BLaER1 treated with 17β-estradiol and CSF1 and Interleukin-3, amounts not matched to agents 10 nM and 100 nM (cell line): ENCODE data around the gene COX6A2.
A peak's percentile ranks its signal among the peaks of the same experiment; 100 is the strongest.

Experiments
- H3K27ac ChIP-seq, 11 experiments: shearing (Covaris generic); formaldehyde crosslinking; 2 replicates each; pipeline ENCODE4 v1.8.1; 2022
- H3K27me3 ChIP-seq, 11 experiments: shearing (Covaris generic); formaldehyde crosslinking; 2 replicates each; pipeline ENCODE4 v1.8.1; 2022
- H3K36me3 ChIP-seq, 11 experiments: shearing (Covaris generic); formaldehyde crosslinking; 2 replicates each; pipeline ENCODE4 v1.8.1; 2022
- H3K4me1 ChIP-seq, 10 experiments: shearing (Covaris generic); formaldehyde crosslinking; 2 replicates each; pipeline ENCODE4 v1.8.1; 2022
- H3K4me2 ChIP-seq, 11 experiments: shearing (Covaris generic); formaldehyde crosslinking; 2 replicates each; pipeline ENCODE4 v1.8.1; 2022
- H3K4me3 ChIP-seq, 10 experiments: shearing (Covaris generic); formaldehyde crosslinking; 2 replicates each; pipeline ENCODE4 v1.8.1; 2022
- H3K9ac ChIP-seq, 11 experiments: shearing (Covaris generic); formaldehyde crosslinking; 2 replicates each; pipeline ENCODE4 v1.8.1; 2022
- H3K9me3 ChIP-seq, 11 experiments: shearing (Covaris generic); formaldehyde crosslinking; replicated peaks in 1 of 11; 2 replicates each; pipeline ENCODE4 v1.8.1; 2022
- H4K20me1 ChIP-seq, 11 experiments: shearing (Covaris generic); formaldehyde crosslinking; 2 replicates each; pipeline ENCODE4 v1.8.1; 2022
- Cebpa-rat ChIP-seq, 11 experiments: shearing (Covaris generic); IDR thresholded peaks; 2 replicates each; pipeline ENCODE4 v1.8.1; 2022

COX6A2 gene

GRCh38 chr16:31385680-31386079 lies 42.5 kb downstream of the COX6A2 start:
- Histone ChIP-seq H4K20me1 (peaks cover 0 to 16% (median 0%) of the 10 kb centered on the region in 11 experiments; a peak in 2 of 22 replicates), H3K27me3 (no peaks in the 10 kb centered on the region), H3K4me1 (peaks cover 0 to 27% (median 10%) of the 10 kb centered on the region in 10 experiments; a peak in 14 of 20 replicates), H3K4me3 (no peak overlapping the region), H3K9me3 (no peaks in the 10 kb centered on the region), H3K4me2 (0 out of 22 replicates have a peak overlapping the region, but pooled peaks of 1 of the 11 experiments have one; percentile 7), H3K9ac (no peak overlapping the region), H3K36me3 (peaks cover 0 to 28% (median 0%) of the 10 kb centered on the region in 11 experiments; a peak in 6 of 22 replicates), H3K27ac (no peak overlapping the region)
- TF ChIP-seq Cebpa-rat (IDR thresholded peaks at IDR 0.05), result no peak

GRCh38 chr16:31382485-31383161 lies 45.5 kb downstream of the COX6A2 start:
- Histone ChIP-seq H3K4me1 (peaks cover 0 to 18% (median 7%) of the 10 kb centered on the region in 10 experiments; a peak in 12 of 20 replicates), H4K20me1 (peaks cover 0 to 32% (median 0%) of the 10 kb centered on the region in 11 experiments; a peak in 5 of 22 replicates), H3K36me3 (peaks cover 0 to 58% (median 0%) of the 10 kb centered on the region in 11 experiments; a peak in 6 of 22 replicates), H3K27ac (peak overlapping the region in 1 of 11 experiments; percentile 34; a peak in 2 of 22 replicates), H3K9ac (no peak overlapping the region), H3K4me2 (peak overlapping the region in 4 of 11 experiments; percentile 9 to 58 (median 20); a peak in 3 of 22 replicates), H3K4me3 (no peak overlapping the region), H3K9me3 (no peaks in the 10 kb centered on the region), H3K27me3 (no peaks in the 10 kb centered on the region)
- peak in 5 of 11 experiments; percentile 10 to 49 (median 37); a peak in 2 of 22 replicates for TF ChIP-seq Cebpa-rat (IDR thresholded peaks at IDR 0.05)

- Histone ChIP-seq H3K9me3 (peaks cover 0 to 3% (median 0%) of the 10 kb centered on the region in 11 experiments; a peak in 5 of 22 replicates), H3K27ac (no peak overlapping the region), H3K36me3 (peaks cover 0 to 83% (median 0%) of the 10 kb centered on the region in 11 experiments; a peak in 6 of 22 replicates), H4K20me1 (peaks cover 0 to 47% (median 0%) of the 10 kb centered on the region in 11 experiments; a peak in 5 of 22 replicates), H3K27me3 (no peaks in the 10 kb centered on the region), H3K4me3 (no peak overlapping the region), H3K9ac (0 out of 22 replicates have a peak overlapping the region, but pooled peaks of 1 of the 11 experiments have one; percentile 19), H3K4me2 (no peak overlapping the region), H3K4me1 (peaks cover 0 to 13% (median 6%) of the 10 kb centered on the region in 10 experiments; a peak in 12 of 20 replicates)
- TF ChIP-seq Cebpa-rat (IDR thresholded peaks at IDR 0.05), result no peak
These were observed 48.0 kb downstream of the COX6A2 start for GRCh38 chr16:31380201-31380600.
